Right atrium auricular region (tissue), 2 donors: ENCODE measurements around the gene KCNV2. TPM values are rescaled to one million over a fixed set of nuclear protein-coding genes. Genes with fewer than 3 reads are reported as not detected.

Experiments
- DNase-seq: peaks from one replicate; pipeline ENCODE4 v3.0.0-alpha.2; 2019; ENCODE audit warnings: low spot score
- H3K27ac ChIP-seq, 2 donors: fragments of 200-600 bp; sonication (generic); 1 replicate in 1 of 2; 2 replicates in 1 of 2; pipeline ENCODE4 v1.5.1; 2016 to 2019
- H3K27me3 ChIP-seq, 2 donors: fragments of 200-600 bp; sonication (generic); one replicate each; pipeline versions ENCODE4 v1.5.1 to v1.6.0; 2017 to 2019
- H3K36me3 ChIP-seq: fragments of 200-600 bp; sonication (generic); one replicate; pipeline ENCODE4 v1.5.1; 2016
- H3K4me1 ChIP-seq, 2 donors: fragments of 200-600 bp; sonication (generic); one replicate each; pipeline versions ENCODE4 v1.5.1 to v1.6.0; 2017 to 2019
- H3K4me3 ChIP-seq, 2 donors: fragments of 200-600 bp; sonication (generic); 1 replicate in 1 of 2; 2 replicates in 1 of 2; pipeline ENCODE4 v1.5.1; 2017 to 2019; ENCODE audit warnings: mild to moderate bottlenecking in 1 of 2, moderate library complexity in 1 of 2
- H3K9me3 ChIP-seq, 2 donors: fragments of 200-600 bp; sonication (generic); one replicate each; pipeline ENCODE4 v1.5.1; 2019
- CTCF ChIP-seq, 2 donors: fragments of 200-600 bp; sonication (generic); IDR thresholded peaks; one replicate each; pipeline ENCODE4 v1.5.1; 2019; ENCODE audit warnings: antibody characterized with exemption in 2 of 2
- total RNA-seq, 2 donors: library from RNA; depleted of rRNA; stranded (reverse); fragments of >200 nt; gene quantifications; one replicate each; pipeline ENCODE4 v1.1.0, GENCODE V29; 2016

The KCNV2 gene
- total RNA-seq, 2 donors from 2014 or later = not detected

- Histone ChIP-seq H3K4me1 (peaks cover 0 to 18% of the 10 kb centered on the region in 2 donors), H3K36me3 (peaks cover 2% of the 10 kb centered on the region), H3K27me3 (no peaks in the 10 kb centered on the region), H3K27ac (peak overlapping the region in 1 of 2 donors; percentile 36), H3K9me3 (peaks cover 0 to 26% of the 10 kb centered on the region in 2 donors), H3K4me3 (no peak overlapping the region)
- DNase-seq = no peak
- no peak for TF ChIP-seq CTCF (IDR thresholded peaks at IDR 0.05)
Measured at GRCh38 chr9:2771087-2771486, 53.8 kb downstream of the KCNV2 start.

- Histone ChIP-seq H3K36me3 (peaks cover 7% of the 10 kb centered on the region), H3K9me3 (peaks cover 0 to 27% of the 10 kb centered on the region in 2 donors), H3K4me1 (peaks cover 0 to 18% of the 10 kb centered on the region in 2 donors), H3K27me3 (no peaks in the 10 kb centered on the region), H3K27ac (peak overlapping the region in 1 of 2 donors; percentile 36), H3K4me3 (no peak overlapping the region)
- TF ChIP-seq CTCF (IDR thresholded peaks at IDR 0.05) = no peak
- no peak for DNase-seq
Measured at GRCh38 chr9:2771661-2772060, 54.4 kb downstream of the KCNV2 start.

- TF ChIP-seq CTCF (IDR thresholded peaks at IDR 0.05) = no peak
- no peak for DNase-seq
- Histone ChIP-seq H3K27me3 (no peaks in the 10 kb centered on the region), H3K36me3 (peaks cover 30% of the 10 kb centered on the region), H3K4me1 (no peaks in the 10 kb centered on the region), H3K27ac (no peak overlapping the region), H3K4me3 (no peak overlapping the region), H3K9me3 (peaks cover 3 to 39% of the 10 kb centered on the region in 2 donors)
Measured at GRCh38 chr9:2777454-2777853, 60.1 kb downstream of the KCNV2 start.

- no peak for TF ChIP-seq CTCF (IDR thresholded peaks at IDR 0.05)
- no peak for DNase-seq
- no peak overlapping the region for H3K4me3 ChIP-seq
- H3K4me1 ChIP-seq = no peaks in the 10 kb centered on the region
- no peak overlapping the region for H3K27ac ChIP-seq
- peaks cover 3 to 33% of the 10 kb centered on the region in 2 donors for H3K9me3 ChIP-seq
- H3K36me3 ChIP-seq = peaks cover 30% of the 10 kb centered on the region
- no peaks in the 10 kb centered on the region for H3K27me3 ChIP-seq
Measured at GRCh38 chr9:2778816-2779215, 61.5 kb downstream of the KCNV2 start.

Other genes with a start within 250 kb of the KCNV2 start
- gene VLDLR, start 95.7 kb upstream of the KCNV2 start, total RNA-seq = 10 to 100 TPM; 45.3 to 66.9 TPM
- 10 to 100 TPM; 13.5 to 14.3 TPM for gene PUM3, start 126.6 kb downstream of the KCNV2 start, total RNA-seq